GM19397 (cell line): ENCODE measurements around the gene COX19.

ENCODE experiments used
- ATAC-seq: cut with Tn5 transposase; IDR thresholded peaks from one replicate; pipeline ENCODE4 v1.9.1; 2021; ENCODE audit warnings: mild to moderate bottlenecking, moderate library complexity; ENCODE audit not compliant: unreplicated experiment

Gene COX19

GRCh38 chr7:974820-975681, at the start of gene COX19:
COX19 (minus strand) TSS chr7:975549; CDS start chr7:975509, 40 bp downstream.
- peak; percentile 71 for ATAC-seq

- peak; percentile 56 for ATAC-seq
Measured at GRCh38 chr7:1024331-1024841, 49.0 kb upstream of the COX19 start.

- no peak for ATAC-seq
Measured at GRCh38 chr7:1022801-1023465, 47.6 kb upstream of the COX19 start.

- no peak for ATAC-seq
Measured at GRCh38 chr7:1022356-1022755, 47.0 kb upstream of the COX19 start.

GRCh38 chr7:1021931-1022330, 46.6 kb upstream of the COX19 start:
- no peak for ATAC-seq

GRCh38 chr7:1021366-1021765, 46.0 kb upstream of the COX19 start:
- ATAC-seq = no peak

- no peak for ATAC-seq
Measured at GRCh38 chr7:1020849-1021251, 45.5 kb upstream of the COX19 start.

- no peak for ATAC-seq
Measured at GRCh38 chr7:1019789-1020610, 44.7 kb upstream of the COX19 start.

GRCh38 chr7:1019255-1019785, 44.0 kb upstream of the COX19 start:
- ATAC-seq = no peak

GRCh38 chr7:1018334-1018695, 43.0 kb upstream of the COX19 start:
- ATAC-seq = no peak

- ATAC-seq = no peak
Measured at GRCh38 chr7:1017586-1018333, 42.4 kb upstream of the COX19 start.

- ATAC-seq = no peak
Measured at GRCh38 chr7:1016577-1017531, 41.5 kb upstream of the COX19 start.

- ATAC-seq = no peak
Measured at GRCh38 chr7:1015196-1016121, 40.1 kb upstream of the COX19 start.

- ATAC-seq = no peak
Measured at GRCh38 chr7:1014681-1015080, 39.3 kb upstream of the COX19 start.

GRCh38 chr7:1013581-1013980, 38.2 kb upstream of the COX19 start:
- ATAC-seq = no peak

- ATAC-seq = no peak
Measured at GRCh38 chr7:1012716-1013095, 37.4 kb upstream of the COX19 start.

GRCh38 chr7:1012004-1012715, 36.8 kb upstream of the COX19 start:
- peak; percentile 13 for ATAC-seq
